ENCODE results near the gene ZNF256.

GRCh38 chr19:57961785-57962184, 14.3 kb upstream of the ZNF256 start:
- TF ChIP-seq EP300 (IDR thresholded peaks at IDR 0.05) (no peak), POLR2A (IDR thresholded peaks at IDR 0.05) (no peak)
- TF ChIP-seq, protein P1, sequence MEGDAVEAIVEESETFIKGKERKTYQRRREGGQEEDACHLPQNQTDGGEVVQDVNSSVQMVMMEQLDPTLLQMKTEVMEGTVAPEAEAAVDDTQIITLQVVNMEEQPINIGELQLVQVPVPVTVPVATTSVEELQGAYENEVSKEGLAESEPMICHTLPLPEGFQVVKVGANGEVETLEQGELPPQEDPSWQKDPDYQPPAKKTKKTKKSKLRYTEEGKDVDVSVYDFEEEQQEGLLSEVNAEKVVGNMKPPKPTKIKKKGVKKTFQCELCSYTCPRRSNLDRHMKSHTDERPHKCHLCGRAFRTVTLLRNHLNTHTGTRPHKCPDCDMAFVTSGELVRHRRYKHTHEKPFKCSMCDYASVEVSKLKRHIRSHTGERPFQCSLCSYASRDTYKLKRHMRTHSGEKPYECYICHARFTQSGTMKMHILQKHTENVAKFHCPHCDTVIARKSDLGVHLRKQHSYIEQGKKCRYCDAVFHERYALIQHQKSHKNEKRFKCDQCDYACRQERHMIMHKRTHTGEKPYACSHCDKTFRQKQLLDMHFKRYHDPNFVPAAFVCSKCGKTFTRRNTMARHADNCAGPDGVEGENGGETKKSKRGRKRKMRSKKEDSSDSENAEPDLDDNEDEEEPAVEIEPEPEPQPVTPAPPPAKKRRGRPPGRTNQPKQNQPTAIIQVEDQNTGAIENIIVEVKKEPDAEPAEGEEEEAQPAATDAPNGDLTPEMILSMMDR (IDR thresholded peaks at IDR 0.05): no peak
